Measurements from ENCODE around the gene APBA2. TPM values are rescaled to one million over a fixed set of nuclear protein-coding genes. Genes with fewer than 3 reads are reported as not detected.

Gene APBA2
- total RNA-seq, 2 donors from 2014 or later, result 0.47 to 0.48 TPM

DNA sequence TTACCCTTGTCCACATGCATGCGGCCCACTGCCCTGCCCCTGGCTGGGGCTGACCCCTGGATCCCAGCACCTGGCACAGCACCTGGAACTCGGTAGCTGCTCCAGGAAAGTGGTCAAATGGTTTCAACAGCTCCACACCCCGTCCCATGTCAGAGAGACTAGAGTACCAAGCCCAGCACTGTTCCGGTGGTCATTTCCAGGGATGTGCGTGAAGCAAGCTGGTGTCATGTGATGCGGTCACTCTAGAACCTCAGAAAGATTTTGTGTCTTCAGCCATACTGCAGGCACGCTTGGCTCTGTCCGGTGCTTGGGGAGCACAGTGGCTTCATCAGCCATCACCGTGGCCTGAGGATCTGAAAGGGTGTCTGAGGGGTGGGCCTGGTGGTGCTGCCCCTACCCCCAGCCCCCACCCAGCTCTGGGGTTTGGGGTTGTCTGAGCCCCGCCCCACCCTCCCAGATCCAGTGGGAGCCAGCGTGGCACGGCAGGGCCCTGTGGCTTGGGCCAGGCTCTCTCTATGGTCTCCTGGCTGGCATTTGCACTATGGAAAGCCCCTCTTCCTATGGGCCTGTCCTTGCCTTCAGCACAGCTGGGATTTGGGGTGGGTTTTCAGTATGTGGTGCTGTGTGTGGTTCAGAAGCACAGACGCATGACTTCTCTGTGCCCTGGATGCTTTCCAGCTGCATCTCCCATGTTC, 15.3 kb downstream of the APBA2 start:
- TF ChIP-seq, protein P1, sequence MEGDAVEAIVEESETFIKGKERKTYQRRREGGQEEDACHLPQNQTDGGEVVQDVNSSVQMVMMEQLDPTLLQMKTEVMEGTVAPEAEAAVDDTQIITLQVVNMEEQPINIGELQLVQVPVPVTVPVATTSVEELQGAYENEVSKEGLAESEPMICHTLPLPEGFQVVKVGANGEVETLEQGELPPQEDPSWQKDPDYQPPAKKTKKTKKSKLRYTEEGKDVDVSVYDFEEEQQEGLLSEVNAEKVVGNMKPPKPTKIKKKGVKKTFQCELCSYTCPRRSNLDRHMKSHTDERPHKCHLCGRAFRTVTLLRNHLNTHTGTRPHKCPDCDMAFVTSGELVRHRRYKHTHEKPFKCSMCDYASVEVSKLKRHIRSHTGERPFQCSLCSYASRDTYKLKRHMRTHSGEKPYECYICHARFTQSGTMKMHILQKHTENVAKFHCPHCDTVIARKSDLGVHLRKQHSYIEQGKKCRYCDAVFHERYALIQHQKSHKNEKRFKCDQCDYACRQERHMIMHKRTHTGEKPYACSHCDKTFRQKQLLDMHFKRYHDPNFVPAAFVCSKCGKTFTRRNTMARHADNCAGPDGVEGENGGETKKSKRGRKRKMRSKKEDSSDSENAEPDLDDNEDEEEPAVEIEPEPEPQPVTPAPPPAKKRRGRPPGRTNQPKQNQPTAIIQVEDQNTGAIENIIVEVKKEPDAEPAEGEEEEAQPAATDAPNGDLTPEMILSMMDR (IDR thresholded peaks at IDR 0.05), result no peak
- H3K9me3 ChIP-seq, result no peaks in the 10 kb centered on the region
- H3K4me3 ChIP-seq, result no peak overlapping the region
- H3K36me3 ChIP-seq, result no peaks in the 10 kb centered on the region
- H3K4me1 ChIP-seq, result no peaks in the 10 kb centered on the region
- H3K27ac ChIP-seq, result no peak overlapping the region
- DNase-seq (ENCODE audit: low spot score), result no peak
- H3K27me3 ChIP-seq, result no peaks in the 10 kb centered on the region

DNA sequence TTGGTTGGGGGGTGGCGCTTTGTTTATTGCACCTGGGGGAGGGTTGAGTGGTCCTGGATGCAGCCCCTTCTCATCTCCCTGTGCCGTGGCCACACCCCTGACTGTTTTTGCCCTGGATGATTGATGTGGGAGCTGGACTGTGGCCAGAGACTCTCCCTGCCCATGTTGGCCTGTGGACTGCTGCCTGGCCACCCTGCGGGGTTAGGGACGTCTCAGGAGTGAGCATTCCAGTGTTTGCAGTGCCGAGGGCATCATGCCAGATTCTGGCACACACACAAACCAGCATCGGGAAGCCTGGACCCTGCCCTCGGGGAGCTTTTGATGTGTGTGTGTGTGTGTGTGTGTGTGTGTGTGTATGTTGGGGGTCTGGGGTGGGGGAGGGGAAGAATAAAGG, 15.8 kb downstream of the APBA2 start:
- TF ChIP-seq, protein P1 (IDR thresholded peaks at IDR 0.05), result no peak
- DNase-seq (ENCODE audit: low spot score), result no peak
- H3K9me3 ChIP-seq, result no peaks in the 10 kb centered on the region

DNA sequence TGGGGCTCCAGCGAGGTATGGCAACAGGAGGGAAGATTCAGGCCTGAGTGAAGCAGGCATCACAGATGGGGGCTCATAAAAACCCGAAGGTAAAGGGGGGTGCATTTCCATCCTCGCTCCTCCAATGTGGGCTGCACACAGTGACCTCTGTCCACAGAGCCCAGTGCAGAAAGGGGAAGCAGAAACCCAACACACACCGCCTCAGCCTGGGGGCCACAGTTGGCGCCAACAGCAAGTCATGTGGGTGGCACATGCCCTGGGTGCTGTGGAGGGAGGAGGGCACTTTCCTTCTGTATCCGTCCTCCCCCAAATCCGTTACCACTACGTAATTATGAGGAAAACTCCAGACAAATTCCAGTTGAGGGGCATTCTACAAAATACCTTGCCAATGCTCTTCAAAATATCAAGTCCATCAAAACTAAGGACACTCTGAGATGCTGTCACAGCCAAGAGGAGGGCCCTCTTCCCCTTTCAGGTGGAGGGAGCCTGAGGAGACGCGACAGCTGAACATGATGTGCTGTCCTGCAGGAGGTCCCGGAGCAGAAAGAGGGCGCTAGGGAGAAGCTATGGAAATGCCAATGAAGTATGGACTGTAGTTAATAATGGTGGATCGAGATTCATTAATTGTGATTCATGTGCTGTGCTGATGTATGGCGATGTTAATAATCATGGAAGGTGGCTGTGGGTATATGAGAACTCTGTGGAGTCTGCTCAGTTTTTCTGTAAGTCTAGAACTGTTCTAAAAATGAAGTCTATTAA, 16.4 kb downstream of the APBA2 start:
- H3K36me3 ChIP-seq, result no peaks in the 10 kb centered on the region
- no peaks in the 10 kb centered on the region for H3K27me3 ChIP-seq
- no peak overlapping the region for H3K27ac ChIP-seq
- H3K4me3 ChIP-seq, result no peak overlapping the region
- TF ChIP-seq, protein P1 (IDR thresholded peaks at IDR 0.05), result no peak
- H3K4me1 ChIP-seq, result no peaks in the 10 kb centered on the region
- no peaks in the 10 kb centered on the region for H3K9me3 ChIP-seq
- no peak for DNase-seq (ENCODE audit: low spot score)

More for the DNA sequence above, 15.8 kb downstream of the APBA2 start:
- Histone ChIP-seq H3K4me1 (no peaks in the 10 kb centered on the region), H3K36me3 (no peaks in the 10 kb centered on the region), H3K27ac (no peak overlapping the region), H3K27me3 (no peaks in the 10 kb centered on the region), H3K4me3 (no peak overlapping the region)

DNA sequence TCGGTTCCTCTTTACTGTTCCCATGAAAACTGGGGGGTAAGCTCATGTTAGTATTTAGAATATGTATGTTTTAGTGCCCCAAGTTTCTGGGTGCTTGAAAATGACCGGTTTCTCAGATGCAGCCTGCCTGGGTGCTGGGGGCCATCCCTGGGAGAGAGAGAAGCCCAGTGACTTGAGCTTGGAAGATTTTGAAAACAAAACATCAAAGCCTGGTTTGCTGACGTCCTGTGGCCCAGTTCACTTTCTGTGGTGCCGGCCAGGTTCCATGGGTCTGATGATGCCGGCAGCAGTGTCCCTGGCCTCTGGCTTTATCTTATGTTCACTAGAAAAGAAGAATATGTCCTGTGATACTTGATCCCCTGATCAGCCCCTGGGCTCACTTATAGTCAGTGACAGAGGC, 17.1 kb downstream of the APBA2 start:
- TF ChIP-seq, protein P1 (IDR thresholded peaks at IDR 0.05), result no peak
- H3K4me1 ChIP-seq, result no peaks in the 10 kb centered on the region
- DNase-seq (ENCODE audit: low spot score), result no peak
- no peak overlapping the region for H3K4me3 ChIP-seq
- H3K27me3 ChIP-seq, result no peaks in the 10 kb centered on the region
- no peaks in the 10 kb centered on the region for H3K9me3 ChIP-seq
- H3K27ac ChIP-seq, result no peak overlapping the region
- no peaks in the 10 kb centered on the region for H3K36me3 ChIP-seq

DNA sequence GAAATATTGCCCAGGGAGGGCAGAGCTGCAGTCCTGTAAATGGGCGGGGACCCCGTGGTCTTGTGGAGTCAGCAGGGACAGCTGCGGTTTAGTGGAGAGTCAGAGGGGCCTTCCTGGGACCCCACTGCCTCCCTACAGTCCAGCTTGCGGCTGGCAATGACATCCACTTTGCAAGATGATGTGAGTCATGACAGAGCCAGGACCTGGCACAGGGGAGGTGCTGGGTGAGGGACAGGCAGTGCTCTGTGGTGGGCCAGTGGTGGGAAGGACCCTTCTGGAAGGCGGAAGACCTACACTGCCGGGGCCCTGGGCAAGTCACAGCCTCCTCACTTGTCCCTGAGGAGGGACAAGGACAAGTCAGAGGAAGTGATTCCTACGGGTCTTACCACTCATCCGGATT, 17.8 kb downstream of the APBA2 start:
- DNase-seq (ENCODE audit: low spot score), result no peak

More for the DNA sequence above, 17.8 kb downstream of the APBA2 start:
- Histone ChIP-seq H3K27me3 (no peaks in the 10 kb centered on the region), H3K4me3 (no peak overlapping the region), H3K36me3 (no peaks in the 10 kb centered on the region), H3K9me3 (no peaks in the 10 kb centered on the region), H3K27ac (no peak overlapping the region), H3K4me1 (no peaks in the 10 kb centered on the region)
- TF ChIP-seq, protein P1 (IDR thresholded peaks at IDR 0.05), result no peak

All from right atrium auricular region (tissue), 2 donors.